Pancreas (tissue), 10 donors: Measurements from ENCODE around the gene PPP3CA. TPM values are rescaled to one million over a fixed set of nuclear protein-coding genes. Genes with fewer than 3 reads are reported as not detected.
A peak's percentile ranks its signal among the peaks of the same experiment; 100 is the strongest.

Source experiments
- ATAC-seq, 4 donors: fragments of 200-7000 bp; cut with Tn5 transposase; one replicate each; pipeline versions ENCODE4 v1.8.0 to v1.9.1; 2020; ENCODE audit warnings: mild to moderate bottlenecking in 4 of 4, moderate library complexity in 4 of 4
- DNase-seq, 6 donors: peaks; one replicate each; pipeline ENCODE4 v3.0.0-alpha.2; 2020
- FAIRE-seq: peaks from 2 replicates; lab custom pipeline; 2012; peaks lifted over from hg19 to GRCh38; lab: Jason Lieb, UNC
- H3K27ac ChIP-seq, 4 donors: fragments of 200-600 bp; sonication (generic); 1 replicate in 3 of 4; 2 replicates in 1 of 4; pipeline versions ENCODE4 v1.5.0 to v1.8.0; 2020
- H3K27me3 ChIP-seq, 4 donors: fragments of 200-600 bp; one replicate each; pipeline ENCODE4 v1.8.0; 2021
- H3K36me3 ChIP-seq, 3 donors: fragments of 200-600 bp; sonication (generic) in 1 of 3; one replicate each; pipeline versions ENCODE4 v1.5.0 to v1.8.0; 2020 to 2021
- H3K4me1 ChIP-seq, 3 donors: fragments of 200-600 bp; one replicate each; pipeline ENCODE4 v1.8.0; 2021
- H3K4me3 ChIP-seq, 4 donors: fragments of 200-600 bp; sonication (generic) in 2 of 4; one replicate each; pipeline versions ENCODE4 v1.5.0 to v1.8.0; 2020 to 2021
- H3K9me3 ChIP-seq, 4 donors: fragments of 200-600 bp; one replicate each; pipeline ENCODE4 v1.8.0; 2021
- WGBS, 2 donors: extraction: QIAGEN DNeasy Blood & Tissue Kit; methylation state at CpG; one replicate each; pipeline ENCODE4 v1.1.7; 2013; 5-methylcytosine and 5-hydroxymethylcytosine counted together
- intact Hi-C, 3 donors: fragments of 100-400 bp; cut with DNase I; formaldehyde crosslinking; loops; one replicate each; pipeline versions ENCODE4 v1.11.1 to v1.14.2; 2022
- polyA plus RNA-seq, 2 donors: library from polyadenylated mRNA; stranded (reverse); fragments of 200-250 nt; gene quantifications; one replicate each; pipeline ENCODE4 v1.2.3, GENCODE V29; 2013
- total RNA-seq, 6 donors: library from RNA; stranded (reverse); fragmentation: NEBNext Ultra II Directional in 4 of 6; extraction: Animal tissue kit (Norgen Biotek cat#: 25700) in 4 of 6; gene quantifications; one replicate each; pipeline versions ENCODE4 v1.2.1 to v1.2.4, GENCODE V29; 2021 to 2023
- TF ChIP-seq, protein P1 (sequence below), 4 donors: fragments of 200-600 bp; sonication (generic) in 3 of 4; IDR thresholded peaks; one replicate each; pipeline versions ENCODE4 v1.5.0 to v1.8.0; 2021; ENCODE audit warnings: antibody characterized with exemption in 4 of 4
- donor health status: healthy with polysubstance abuse.
- donor health status: DM: no; HTN: no; CAD: no; lungs with moderate emphysema.
- donor health status: DM: no; HTN: no; CAD: no.
- donor health status: control.
- donor health status: control.
- donor health status: Bipolar disorder and iron deficiency.
- donor health status: DM: yes; HTN: yes; CAD: no.
- donor health status: DM: no; HTN: no; CAD: no.
- donor health status: DM: no; HTN: no; CAD: no.
- donor health status: DM: yes; HTN: yes; CAD: no.

The PPP3CA gene
- 10 to 100 TPM in 5 of 6 donors, 1 to 10 TPM in 1; 10.0 to 22.7 (median 12.2) TPM for total RNA-seq
- 1 to 10 TPM; 4.9 to 7.2 TPM for polyA plus RNA-seq

- H3K9me3 ChIP-seq, result no peaks in the 10 kb centered on the region
- no peaks in the 10 kb centered on the region for H3K27me3 ChIP-seq
- TF ChIP-seq, protein P1, sequence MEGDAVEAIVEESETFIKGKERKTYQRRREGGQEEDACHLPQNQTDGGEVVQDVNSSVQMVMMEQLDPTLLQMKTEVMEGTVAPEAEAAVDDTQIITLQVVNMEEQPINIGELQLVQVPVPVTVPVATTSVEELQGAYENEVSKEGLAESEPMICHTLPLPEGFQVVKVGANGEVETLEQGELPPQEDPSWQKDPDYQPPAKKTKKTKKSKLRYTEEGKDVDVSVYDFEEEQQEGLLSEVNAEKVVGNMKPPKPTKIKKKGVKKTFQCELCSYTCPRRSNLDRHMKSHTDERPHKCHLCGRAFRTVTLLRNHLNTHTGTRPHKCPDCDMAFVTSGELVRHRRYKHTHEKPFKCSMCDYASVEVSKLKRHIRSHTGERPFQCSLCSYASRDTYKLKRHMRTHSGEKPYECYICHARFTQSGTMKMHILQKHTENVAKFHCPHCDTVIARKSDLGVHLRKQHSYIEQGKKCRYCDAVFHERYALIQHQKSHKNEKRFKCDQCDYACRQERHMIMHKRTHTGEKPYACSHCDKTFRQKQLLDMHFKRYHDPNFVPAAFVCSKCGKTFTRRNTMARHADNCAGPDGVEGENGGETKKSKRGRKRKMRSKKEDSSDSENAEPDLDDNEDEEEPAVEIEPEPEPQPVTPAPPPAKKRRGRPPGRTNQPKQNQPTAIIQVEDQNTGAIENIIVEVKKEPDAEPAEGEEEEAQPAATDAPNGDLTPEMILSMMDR (IDR thresholded peaks at IDR 0.05), result no peak
- H3K36me3 ChIP-seq, result no peaks in the 10 kb centered on the region
- no peak for DNase-seq
- WGBS, 2 donors, result 0 to 1% methylated on average over 2 to 41 of the region's 41 CpGs
- intact Hi-C loops, result no loop called here
- H3K4me3 ChIP-seq, result peak within 1 kb of the TSS; percentile 70 to 89 (median 80)
- peaks cover 4 to 21% (median 6%) of the 10 kb centered on the region in 3 donors for H3K4me1 ChIP-seq
- peak in 2 of 4 donors; percentile 2 to 30 for ATAC-seq
- FAIRE-seq, result no peak
- H3K27ac ChIP-seq, result peak within 1 kb of the TSS; percentile 90 to 98 (median 95)
Observed at GRCh38 chr4:101347267-101347556, at the start of gene PPP3CA. Gene PPP3CA (minus strand): TSS chr4:101347526.

DNA sequence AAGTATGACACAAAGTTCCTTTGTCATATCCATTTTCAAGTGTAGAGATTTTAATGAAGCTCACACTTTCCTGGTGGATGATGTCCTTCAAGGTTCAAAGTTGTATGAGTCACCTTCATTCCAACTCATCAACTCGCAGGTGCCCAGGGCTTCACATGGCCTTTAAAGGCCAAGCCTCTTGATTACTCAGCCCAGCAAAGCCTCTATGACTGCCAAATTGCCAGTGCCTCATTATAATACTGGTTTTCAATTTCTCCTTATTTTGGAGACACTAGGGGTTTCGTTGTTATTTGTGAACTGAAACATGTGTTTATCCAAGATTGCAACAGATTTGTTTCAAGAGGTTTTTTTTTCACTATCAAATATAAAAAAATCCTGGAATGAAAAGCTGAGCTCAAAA is 45.9 kb upstream of the PPP3CA start:
- Histone ChIP-seq H3K27ac (no peak overlapping the region), H3K4me3 (no peak overlapping the region), H3K9me3 (no peaks in the 10 kb centered on the region), H3K4me1 (no peaks in the 10 kb centered on the region), H3K27me3 (no peaks in the 10 kb centered on the region), H3K36me3 (no peaks in the 10 kb centered on the region)
- no peak for DNase-seq
- no peak for FAIRE-seq
- TF ChIP-seq, protein P1 (IDR thresholded peaks at IDR 0.05), result no peak
- WGBS, 2 donors, result 25 to 47% methylated on average over 2 of the region's 2 CpGs
- intact Hi-C loops, result no loop called here
- ATAC-seq, result peak in 2 of 4 donors; percentile 58 to 74

DNA sequence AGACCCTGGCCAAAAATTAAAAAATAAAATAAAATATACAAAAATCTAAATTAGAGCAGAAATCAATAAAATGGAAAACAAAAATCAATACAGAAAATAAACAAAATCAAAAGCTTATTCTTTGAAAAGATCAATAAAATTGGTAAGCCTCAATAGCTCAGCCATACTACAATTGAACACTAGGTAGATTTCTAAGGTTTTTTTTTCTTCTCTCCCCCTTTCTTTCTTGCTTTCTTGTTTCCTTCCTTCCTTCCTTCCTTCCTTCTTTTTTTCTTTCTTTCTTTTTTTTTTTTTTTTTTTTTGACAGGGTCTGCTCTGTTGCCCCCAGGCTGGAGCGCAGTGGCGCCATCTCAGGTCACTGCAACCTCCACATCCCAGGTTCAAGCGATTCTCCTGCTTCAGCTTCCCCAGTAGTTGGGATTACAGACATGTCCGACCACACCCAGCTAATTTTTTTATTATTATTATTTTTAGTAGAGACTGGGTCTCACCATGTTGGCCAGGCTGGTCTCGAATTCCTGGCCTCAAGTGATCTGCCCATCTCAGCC is 23.4 kb upstream of the PPP3CA start:
- ATAC-seq, result no peak
- no peak for FAIRE-seq
- TF ChIP-seq, protein P1 (IDR thresholded peaks at IDR 0.05), result no peak
- no peak overlapping the region for H3K27ac ChIP-seq
- H3K4me3 ChIP-seq, result no peak overlapping the region
- intact Hi-C loops, result no loop called here
- 83 to 90% methylated on average over 5 of the region's 5 CpGs for WGBS, 2 donors
- no peaks in the 10 kb centered on the region for H3K36me3 ChIP-seq
- no peaks in the 10 kb centered on the region for H3K4me1 ChIP-seq
- no peaks in the 10 kb centered on the region for H3K9me3 ChIP-seq
- no peak for DNase-seq
- H3K27me3 ChIP-seq, result no peaks in the 10 kb centered on the region

DNA sequence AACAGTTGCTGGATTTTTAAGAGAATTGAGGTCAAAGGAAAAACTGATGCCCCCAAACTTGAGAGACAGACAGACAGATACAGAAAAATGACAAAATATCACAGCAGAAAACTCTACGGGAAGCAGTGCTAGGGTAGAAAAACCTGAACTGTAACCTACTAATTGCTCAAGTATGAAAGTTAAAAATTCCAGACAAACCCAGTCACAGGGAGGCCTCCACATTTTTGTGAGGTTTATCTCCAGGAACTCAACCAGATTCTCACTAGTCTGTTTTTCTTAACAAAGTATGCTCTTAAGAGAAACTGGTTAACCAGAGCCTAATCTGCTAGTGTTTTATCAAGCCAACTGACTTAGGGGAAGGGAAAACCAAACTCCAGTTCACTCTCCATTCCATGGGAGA is 19.9 kb upstream of the PPP3CA start:
- no peak for DNase-seq
- Histone ChIP-seq H3K4me3 (no peak overlapping the region), H3K27me3 (no peaks in the 10 kb centered on the region), H3K27ac (no peak overlapping the region), H3K9me3 (no peaks in the 10 kb centered on the region), H3K4me1 (no peaks in the 10 kb centered on the region), H3K36me3 (no peaks in the 10 kb centered on the region)
- intact Hi-C loops, result no loop called here
- ATAC-seq, result no peak
- no peak for FAIRE-seq
- 60 to 72% methylated on average over 1 of the region's 1 CpG for WGBS, 2 donors
- TF ChIP-seq, protein P1 (IDR thresholded peaks at IDR 0.05), result no peak

- TF ChIP-seq, protein P1 (IDR thresholded peaks at IDR 0.05), result no peak
- H3K27me3 ChIP-seq, result no peaks in the 10 kb centered on the region
- FAIRE-seq, result no peak
Observed at GRCh38 chr4:101366331-101366730, 19.0 kb upstream of the PPP3CA start.

More at GRCh38 chr4:101366331-101366730, 19.0 kb upstream of the PPP3CA start:
- Histone ChIP-seq H3K27ac (no peak overlapping the region), H3K36me3 (no peaks in the 10 kb centered on the region), H3K4me1 (no peaks in the 10 kb centered on the region), H3K4me3 (no peak overlapping the region), H3K9me3 (no peaks in the 10 kb centered on the region)
- no peak for DNase-seq
- no peak for ATAC-seq
- intact Hi-C loops, result no loop called here
